GM23338 (cell line): Measurements from ENCODE around the gene RABGAP1L. TPM values are rescaled to one million over a fixed set of nuclear protein-coding genes. Genes with fewer than 3 reads are reported as not detected.

ENCODE experiments used
- ATAC-seq: fragments of 200-7000 bp; cut with Tn5 transposase; 3 replicates; pipeline ENCODE4 v1.9.1; 2020
- DNase-seq: peaks from one replicate; pipeline ENCODE4 v3.0.0-alpha.2; 2015; ENCODE audit warnings: low spot score
- H2AFZ ChIP-seq: fragments of 200-600 bp; sonication (generic); 2 replicates; pipeline ENCODE4 v1.8.0; 2016; ENCODE audit warnings: antibody characterized with exemption, mild to moderate bottlenecking, moderate library complexity
- H3F3A ChIP-seq: fragments of 200-600 bp; sonication (generic); replicated peaks from 2 replicates; pipeline ENCODE4 v1.8.0; 2017; ENCODE audit warnings: antibody characterized with exemption, mixed run types, low read depth
- H3K27ac ChIP-seq: fragments of 200-600 bp; sonication (generic); 2 replicates; pipeline ENCODE4 v1.6.1; 2016; ENCODE audit warnings: low read depth
- H3K27me3 ChIP-seq: fragments of 200-600 bp; sonication (generic); 2 replicates; pipeline ENCODE4 v1.8.0; 2016; ENCODE audit warnings: mild to moderate bottlenecking, mixed run types, moderate library complexity; ENCODE audit not compliant: insufficient read depth
- H3K36me3 ChIP-seq: fragments of 200-600 bp; sonication (generic); 2 replicates; pipeline ENCODE4 v1.8.0; 2016; ENCODE audit warnings: mild to moderate bottlenecking; ENCODE audit not compliant: insufficient read depth
- H3K4me1 ChIP-seq: fragments of 200-600 bp; sonication (generic); 2 replicates; pipeline ENCODE4 v1.8.0; 2016; ENCODE audit warnings: mild to moderate bottlenecking, moderate library complexity; ENCODE audit not compliant: insufficient read depth
- H3K4me2 ChIP-seq: fragments of 200-600 bp; sonication (generic); 2 replicates; pipeline ENCODE4 v1.7.1; 2017; ENCODE audit warnings: mixed run types
- H3K4me3 ChIP-seq: fragments of 200-600 bp; sonication (generic); 2 replicates; pipeline ENCODE4 v1.6.1; 2016; ENCODE audit warnings: mixed run types
- H3K79me2 ChIP-seq: fragments of 200-600 bp; sonication (generic); replicated peaks from 2 replicates; pipeline ENCODE4 v1.8.0; 2017; ENCODE audit warnings: mild to moderate bottlenecking; ENCODE audit not compliant: insufficient read depth
- H3K9me2 ChIP-seq: fragments of 200-600 bp; sonication (generic); 2 replicates; pipeline ENCODE4 v1.8.0; 2017; ENCODE audit not compliant: insufficient read depth
- H4K20me1 ChIP-seq: fragments of 200-600 bp; sonication (generic); replicated peaks from 2 replicates; pipeline ENCODE4 v1.8.0; 2017; ENCODE audit warnings: mild to moderate bottlenecking; ENCODE audit not compliant: insufficient read depth
- H3K27ac Mint-ChIP-seq: 2 replicates; pipeline ENCODE4 v1.8.0; 2020; ENCODE audit warnings: inconsistent platforms, mild to moderate bottlenecking, moderate library complexity, mixed read lengths
- H3K27me3 Mint-ChIP-seq: 3 replicates; pipeline ENCODE4 v1.8.0; 2022; ENCODE audit warnings: low read depth, mild to moderate bottlenecking, moderate library complexity, mixed read lengths, inconsistent platforms; ENCODE audit not compliant: insufficient read depth, poor library complexity
- H3K36me3 Mint-ChIP-seq: 3 replicates; pipeline ENCODE4 v1.8.0; 2021; ENCODE audit warnings: low read depth, mild to moderate bottlenecking, inconsistent platforms, moderate library complexity, mixed read lengths
- H3K4me1 Mint-ChIP-seq: 3 replicates; pipeline ENCODE4 v1.8.0; 2020; ENCODE audit warnings: mild to moderate bottlenecking, inconsistent platforms, mixed read lengths
- H3K4me3 Mint-ChIP-seq: 3 replicates; pipeline ENCODE4 v1.8.0; 2021; ENCODE audit warnings: moderate library complexity, mild to moderate bottlenecking, inconsistent platforms, mixed read lengths
- H3K9me3 Mint-ChIP-seq: 3 replicates; pipeline ENCODE4 v1.8.0; 2020; ENCODE audit warnings: moderate library complexity, mild to moderate bottlenecking, inconsistent platforms, mixed read lengths
- CREB1 ChIP-seq: fragments of 250-450 bp; sonication (Bioruptor Pico); IDR thresholded peaks from 2 replicates; pipeline ENCODE4 v1.5.0; 2020; ENCODE audit warnings: low read depth, mild to moderate bottlenecking, moderate library complexity
- EZH2 ChIP-seq: fragments of 200-600 bp; sonication (generic); IDR thresholded peaks from one replicate; pipeline ENCODE4 v1.8.0; 2017; ENCODE audit warnings: antibody characterized with exemption, mild to moderate bottlenecking, low read depth; ENCODE audit not compliant: unreplicated experiment
- JUNB ChIP-seq: IDR thresholded peaks from one replicate; pipeline ENCODE4 v1.6.1; 2016; ENCODE audit warnings: antibody characterized with exemption; ENCODE audit not compliant: unreplicated experiment
- NANOG ChIP-seq: IDR thresholded peaks from 2 replicates; pipeline ENCODE4 v1.6.1; 2016; ENCODE audit warnings: antibody characterized with exemption, borderline replicate concordance
- STAT1 ChIP-seq: IDR thresholded peaks from one replicate; pipeline ENCODE4 v1.6.1; 2016; ENCODE audit warnings: antibody characterized with exemption; ENCODE audit not compliant: unreplicated experiment
- ZNF331 ChIP-seq: fragments of 250-450 bp; sonication (Bioruptor Pico); IDR thresholded peaks from 2 replicates; pipeline ENCODE4 v1.5.0; 2020; ENCODE audit warnings: low read depth, mild to moderate bottlenecking, moderate library complexity
- polyA plus RNA-seq: library from polyadenylated mRNA; unstranded; fragments of >200 nt; fragmentation: Nextera tagmentation; extraction: Ambion mirVana; gene quantifications from 2 replicates; pipeline ENCODE4 v1.2.1, GENCODE V29; 2016
- total RNA-seq: library from RNA; depleted of rRNA; stranded (reverse); fragments of >200 nt; shearing (Covaris generic); gene quantifications from 2 replicates; pipeline ENCODE4 v1.2.3, GENCODE V29; 2014
- TF ChIP-seq, protein P1 (sequence below), 2 experiments: fragments of 200-600 bp in 1 of 2; sonication (generic) in 1 of 2; conservative IDR thresholded peaks; 2 replicates each; pipeline versions ENCODE4 v1.5.1 to v1.6.1; 2016 to 2017; ENCODE audit warnings: antibody characterized with exemption in 2 of 2, low read depth in 2 of 2, mild to moderate bottlenecking in 2 of 2, moderate library complexity in 1 of 2
- TF ChIP-seq, protein P2 (sequence below): IDR thresholded peaks from 2 replicates; pipeline ENCODE4 v1.6.1; 2016; ENCODE audit warnings: antibody characterized with exemption
- TF ChIP-seq, protein P3 (sequence below): fragments of 250-450 bp; sonication (Bioruptor Pico); IDR thresholded peaks from 2 replicates; pipeline ENCODE4 v1.5.0; 2020; ENCODE audit warnings: mild to moderate bottlenecking, moderate library complexity

RABGAP1L gene
- total and polyA plus RNA-seq, 2 experiments from 2014 or later: 83.2 to 136 TPM

DNA sequence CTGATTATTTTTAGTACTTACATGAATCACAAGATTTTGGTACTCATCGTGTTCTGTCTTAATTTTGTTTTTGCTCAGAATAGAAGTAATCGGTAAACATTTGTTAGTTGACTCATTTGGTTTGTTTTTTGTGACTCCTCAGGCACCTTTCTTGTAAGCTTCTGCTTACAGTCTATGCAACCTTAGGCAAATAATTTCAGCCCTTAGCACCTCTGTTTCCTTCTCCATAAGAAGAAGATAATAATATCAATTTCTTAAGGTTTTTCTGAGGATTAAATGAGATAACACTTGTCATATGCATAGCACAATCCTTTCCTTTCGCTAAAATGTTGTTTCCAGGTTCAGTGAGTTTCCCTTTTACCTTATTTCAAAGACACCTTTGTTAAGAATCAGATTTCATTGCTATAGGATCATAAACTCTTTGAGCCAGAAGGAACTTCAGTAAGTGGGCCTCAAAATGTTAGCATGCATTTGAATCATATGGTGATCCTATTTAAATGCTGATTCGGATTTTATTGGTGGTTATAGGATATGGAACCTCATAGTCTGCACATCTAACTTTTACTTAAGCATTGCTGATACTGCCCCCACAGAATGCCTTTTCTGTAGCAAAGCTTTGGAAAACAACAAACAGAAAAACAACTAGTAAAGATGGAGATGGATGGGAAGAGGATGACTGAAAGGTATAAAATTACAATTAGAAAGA, 567.7 kb downstream of the RABGAP1L start:
- no peak for ATAC-seq
- Histone ChIP-seq H3K4me2 (peak overlapping the region; percentile 6; the same call in 1 of the 2 replicates), H2AFZ (no peak overlapping the region), H3K27ac (no peak overlapping the region), H3K4me1 (no peaks in the 10 kb centered on the region), H3F3A (no peaks in the 10 kb centered on the region), H4K20me1 (no peaks in the 10 kb centered on the region), H3K9me2 (no peaks in the 10 kb centered on the region), H3K36me3 (no peaks in the 10 kb centered on the region), H3K79me2 (no peaks in the 10 kb centered on the region), H3K4me3 (no peak overlapping the region), H3K27me3 (no peaks in the 10 kb centered on the region)
- H3K9me3 Mint-ChIP-seq: no peaks in the 10 kb centered on the region
- H3K4me1 Mint-ChIP-seq: peaks cover 14% of the 10 kb centered on the region
- H3K4me3 Mint-ChIP-seq: no peak overlapping the region
- TF ChIP-seq ZNF331 (CRISPR knock-in tag) (no peak), STAT1 (no peak), NANOG (no peak), EZH2 (no peak), CREB1 (CRISPR knock-in tag) (no peak), JUNB (no peak)
- TF ChIP-seq, protein P1, sequence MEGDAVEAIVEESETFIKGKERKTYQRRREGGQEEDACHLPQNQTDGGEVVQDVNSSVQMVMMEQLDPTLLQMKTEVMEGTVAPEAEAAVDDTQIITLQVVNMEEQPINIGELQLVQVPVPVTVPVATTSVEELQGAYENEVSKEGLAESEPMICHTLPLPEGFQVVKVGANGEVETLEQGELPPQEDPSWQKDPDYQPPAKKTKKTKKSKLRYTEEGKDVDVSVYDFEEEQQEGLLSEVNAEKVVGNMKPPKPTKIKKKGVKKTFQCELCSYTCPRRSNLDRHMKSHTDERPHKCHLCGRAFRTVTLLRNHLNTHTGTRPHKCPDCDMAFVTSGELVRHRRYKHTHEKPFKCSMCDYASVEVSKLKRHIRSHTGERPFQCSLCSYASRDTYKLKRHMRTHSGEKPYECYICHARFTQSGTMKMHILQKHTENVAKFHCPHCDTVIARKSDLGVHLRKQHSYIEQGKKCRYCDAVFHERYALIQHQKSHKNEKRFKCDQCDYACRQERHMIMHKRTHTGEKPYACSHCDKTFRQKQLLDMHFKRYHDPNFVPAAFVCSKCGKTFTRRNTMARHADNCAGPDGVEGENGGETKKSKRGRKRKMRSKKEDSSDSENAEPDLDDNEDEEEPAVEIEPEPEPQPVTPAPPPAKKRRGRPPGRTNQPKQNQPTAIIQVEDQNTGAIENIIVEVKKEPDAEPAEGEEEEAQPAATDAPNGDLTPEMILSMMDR (conservative IDR thresholded peaks at IDR 0.05; ENCODE audit: low read depth in 2 of 2): no peak
- TF ChIP-seq, protein P2, sequence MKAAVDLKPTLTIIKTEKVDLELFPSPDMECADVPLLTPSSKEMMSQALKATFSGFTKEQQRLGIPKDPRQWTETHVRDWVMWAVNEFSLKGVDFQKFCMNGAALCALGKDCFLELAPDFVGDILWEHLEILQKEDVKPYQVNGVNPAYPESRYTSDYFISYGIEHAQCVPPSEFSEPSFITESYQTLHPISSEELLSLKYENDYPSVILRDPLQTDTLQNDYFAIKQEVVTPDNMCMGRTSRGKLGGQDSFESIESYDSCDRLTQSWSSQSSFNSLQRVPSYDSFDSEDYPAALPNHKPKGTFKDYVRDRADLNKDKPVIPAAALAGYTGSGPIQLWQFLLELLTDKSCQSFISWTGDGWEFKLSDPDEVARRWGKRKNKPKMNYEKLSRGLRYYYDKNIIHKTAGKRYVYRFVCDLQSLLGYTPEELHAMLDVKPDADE: no peak
- TF ChIP-seq, protein P3, sequence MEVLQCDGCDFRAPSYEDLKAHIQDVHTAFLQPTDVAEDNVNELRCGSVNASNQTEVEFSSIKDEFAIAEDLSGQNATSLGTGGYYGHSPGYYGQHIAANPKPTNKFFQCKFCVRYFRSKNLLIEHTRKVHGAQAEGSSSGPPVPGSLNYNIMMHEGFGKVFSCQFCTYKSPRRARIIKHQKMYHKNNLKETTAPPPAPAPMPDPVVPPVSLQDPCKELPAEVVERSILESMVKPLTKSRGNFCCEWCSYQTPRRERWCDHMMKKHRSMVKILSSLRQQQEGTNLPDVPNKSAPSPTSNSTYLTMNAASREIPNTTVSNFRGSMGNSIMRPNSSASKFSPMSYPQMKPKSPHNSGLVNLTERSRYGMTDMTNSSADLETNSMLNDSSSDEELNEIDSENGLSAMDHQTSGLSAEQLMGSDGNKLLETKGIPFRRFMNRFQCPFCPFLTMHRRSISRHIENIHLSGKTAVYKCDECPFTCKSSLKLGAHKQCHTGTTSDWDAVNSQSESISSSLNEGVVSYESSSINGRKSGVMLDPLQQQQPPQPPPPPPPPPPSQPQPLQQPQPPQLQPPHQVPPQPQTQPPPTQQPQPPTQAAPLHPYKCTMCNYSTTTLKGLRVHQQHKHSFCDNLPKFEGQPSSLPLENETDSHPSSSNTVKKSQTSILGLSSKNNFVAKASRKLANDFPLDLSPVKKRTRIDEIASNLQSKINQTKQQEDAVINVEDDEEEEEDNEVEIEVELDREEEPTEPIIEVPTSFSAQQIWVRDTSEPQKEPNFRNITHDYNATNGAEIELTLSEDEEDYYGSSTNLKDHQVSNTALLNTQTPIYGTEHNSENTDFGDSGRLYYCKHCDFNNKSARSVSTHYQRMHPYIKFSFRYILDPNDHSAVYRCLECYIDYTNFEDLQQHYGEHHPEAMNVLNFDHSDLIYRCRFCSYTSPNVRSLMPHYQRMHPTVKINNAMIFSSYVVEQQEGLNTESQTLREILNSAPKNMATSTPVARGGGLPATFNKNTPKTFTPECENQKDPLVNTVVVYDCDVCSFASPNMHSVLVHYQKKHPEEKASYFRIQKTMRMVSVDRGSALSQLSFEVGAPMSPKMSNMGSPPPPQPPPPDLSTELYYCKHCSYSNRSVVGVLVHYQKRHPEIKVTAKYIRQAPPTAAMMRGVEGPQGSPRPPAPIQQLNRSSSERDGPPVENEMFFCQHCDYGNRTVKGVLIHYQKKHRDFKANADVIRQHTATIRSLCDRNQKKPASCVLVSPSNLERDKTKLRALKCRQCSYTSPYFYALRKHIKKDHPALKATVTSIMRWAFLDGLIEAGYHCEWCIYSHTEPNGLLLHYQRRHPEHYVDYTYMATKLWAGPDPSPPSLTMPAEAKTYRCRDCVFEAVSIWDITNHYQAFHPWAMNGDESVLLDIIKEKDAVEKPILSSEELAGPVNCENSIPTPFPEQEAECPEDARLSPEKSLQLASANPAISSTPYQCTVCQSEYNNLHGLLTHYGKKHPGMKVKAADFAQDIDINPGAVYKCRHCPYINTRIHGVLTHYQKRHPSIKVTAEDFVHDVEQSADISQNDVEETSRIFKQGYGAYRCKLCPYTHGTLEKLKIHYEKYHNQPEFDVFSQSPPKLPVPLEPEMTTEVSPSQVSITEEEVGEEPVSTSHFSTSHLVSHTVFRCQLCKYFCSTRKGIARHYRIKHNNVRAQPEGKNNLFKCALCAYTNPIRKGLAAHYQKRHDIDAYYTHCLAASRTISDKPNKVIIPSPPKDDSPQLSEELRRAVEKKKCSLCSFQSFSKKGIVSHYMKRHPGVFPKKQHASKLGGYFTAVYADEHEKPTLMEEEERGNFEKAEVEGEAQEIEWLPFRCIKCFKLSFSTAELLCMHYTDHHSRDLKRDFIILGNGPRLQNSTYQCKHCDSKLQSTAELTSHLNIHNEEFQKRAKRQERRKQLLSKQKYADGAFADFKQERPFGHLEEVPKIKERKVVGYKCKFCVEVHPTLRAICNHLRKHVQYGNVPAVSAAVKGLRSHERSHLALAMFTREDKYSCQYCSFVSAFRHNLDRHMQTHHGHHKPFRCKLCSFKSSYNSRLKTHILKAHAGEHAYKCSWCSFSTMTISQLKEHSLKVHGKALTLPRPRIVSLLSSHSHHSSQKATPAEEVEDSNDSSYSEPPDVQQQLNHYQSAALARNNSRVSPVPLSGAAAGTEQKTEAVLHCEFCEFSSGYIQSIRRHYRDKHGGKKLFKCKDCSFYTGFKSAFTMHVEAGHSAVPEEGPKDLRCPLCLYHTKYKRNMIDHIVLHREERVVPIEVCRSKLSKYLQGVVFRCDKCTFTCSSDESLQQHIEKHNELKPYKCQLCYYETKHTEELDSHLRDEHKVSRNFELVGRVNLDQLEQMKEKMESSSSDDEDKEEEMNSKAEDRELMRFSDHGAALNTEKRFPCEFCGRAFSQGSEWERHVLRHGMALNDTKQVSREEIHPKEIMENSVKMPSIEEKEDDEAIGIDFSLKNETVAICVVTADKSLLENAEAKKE: no peak
- no peak for DNase-seq
- no peaks in the 10 kb centered on the region for H3K27me3 Mint-ChIP-seq
- H3K27ac Mint-ChIP-seq: no peak overlapping the region
- no peaks in the 10 kb centered on the region for H3K36me3 Mint-ChIP-seq
